HG03565 (cell line): ENCODE results near the gene EPAS1.

Experiments
- ATAC-seq: cut with Tn5 transposase; IDR thresholded peaks from one replicate; pipeline ENCODE4 v1.9.1; 2021; ENCODE audit warnings: mild to moderate bottlenecking, moderate library complexity; ENCODE audit not compliant: unreplicated experiment

Gene EPAS1

GRCh38 chr2:46273225-46273863 is 23.9 kb upstream of the EPAS1 start:
- ATAC-seq = no peak

GRCh38 chr2:46273919-46274318 is 23.3 kb upstream of the EPAS1 start:
- no peak for ATAC-seq

DNA sequence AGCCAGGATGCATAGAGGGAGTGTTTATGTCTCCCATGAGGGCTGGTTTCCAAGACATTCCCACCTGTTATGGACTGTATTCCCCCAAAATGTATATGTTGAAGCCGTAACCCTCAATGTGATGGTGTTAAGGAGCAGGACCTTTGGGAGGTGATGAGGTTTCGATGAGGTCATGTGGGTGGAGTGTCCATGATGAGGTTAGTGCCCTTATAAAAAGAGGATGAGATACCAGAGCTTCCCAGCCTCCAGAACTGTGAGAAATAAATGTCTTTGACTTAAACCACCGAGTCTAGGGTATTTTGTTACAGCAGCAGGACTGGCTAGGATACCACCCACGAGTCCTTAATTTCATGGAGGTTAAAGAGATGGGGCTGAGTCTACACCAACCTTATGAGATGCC is 22.6 kb upstream of the EPAS1 start:
- ATAC-seq = no peak

GRCh38 chr2:46275995-46276394 is 21.2 kb upstream of the EPAS1 start:
- ATAC-seq = no peak

DNA sequence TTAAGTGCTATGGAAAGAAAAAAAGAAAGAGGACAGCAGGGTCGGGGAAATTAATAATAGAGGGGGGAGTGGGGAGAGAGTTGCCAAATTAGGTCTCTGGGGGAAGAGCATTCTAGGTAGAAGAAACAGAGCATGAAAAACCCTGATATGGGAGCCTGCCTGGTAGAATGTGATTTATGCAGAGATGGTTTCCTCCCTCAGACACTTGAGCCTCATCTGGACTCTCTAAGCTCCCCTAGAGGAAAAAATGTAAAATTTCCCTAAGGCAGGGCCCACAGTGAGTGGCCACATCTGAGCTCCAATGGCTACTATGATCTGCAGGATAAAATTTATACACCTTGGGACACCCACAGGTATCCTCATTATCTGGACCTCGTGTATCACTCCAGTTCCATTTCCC is 20.6 kb upstream of the EPAS1 start:
- no peak for ATAC-seq

DNA sequence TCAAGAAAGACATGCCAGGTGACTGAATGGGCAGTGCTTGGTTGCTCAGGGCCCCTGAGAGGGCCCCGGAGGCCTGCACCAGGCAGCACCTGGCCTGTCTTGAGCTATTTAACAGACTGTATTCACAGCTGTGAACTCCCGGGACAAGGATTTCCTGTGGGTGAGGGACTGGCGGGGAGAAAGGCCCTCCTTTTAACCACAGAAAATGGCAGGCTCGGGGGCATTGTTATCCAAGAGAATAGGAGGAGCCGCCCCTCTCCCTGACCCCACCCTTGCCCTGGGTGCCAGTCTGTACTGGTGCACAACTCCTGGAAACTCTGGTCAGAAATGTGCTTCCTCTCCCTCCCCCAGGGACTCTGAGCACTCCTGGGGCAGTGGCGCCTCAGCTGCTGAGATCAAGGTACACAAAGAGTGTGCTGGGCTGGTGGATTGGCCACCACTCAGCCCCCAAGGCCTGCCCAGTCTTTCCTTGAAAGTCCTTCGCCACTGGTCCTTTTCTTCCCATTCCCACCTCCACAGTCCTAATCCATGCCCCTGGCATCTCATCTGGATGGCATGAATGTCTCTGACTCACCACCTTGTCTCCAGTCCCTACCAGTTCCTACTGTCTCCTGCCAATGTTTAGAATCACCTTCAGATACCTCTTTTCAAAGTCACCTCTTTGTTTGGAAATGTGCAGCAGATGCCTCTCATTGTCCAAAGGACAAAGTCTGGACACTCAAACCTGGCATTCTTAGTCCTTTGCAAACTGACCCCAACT is 19.6 kb upstream of the EPAS1 start:
- no peak for ATAC-seq

DNA sequence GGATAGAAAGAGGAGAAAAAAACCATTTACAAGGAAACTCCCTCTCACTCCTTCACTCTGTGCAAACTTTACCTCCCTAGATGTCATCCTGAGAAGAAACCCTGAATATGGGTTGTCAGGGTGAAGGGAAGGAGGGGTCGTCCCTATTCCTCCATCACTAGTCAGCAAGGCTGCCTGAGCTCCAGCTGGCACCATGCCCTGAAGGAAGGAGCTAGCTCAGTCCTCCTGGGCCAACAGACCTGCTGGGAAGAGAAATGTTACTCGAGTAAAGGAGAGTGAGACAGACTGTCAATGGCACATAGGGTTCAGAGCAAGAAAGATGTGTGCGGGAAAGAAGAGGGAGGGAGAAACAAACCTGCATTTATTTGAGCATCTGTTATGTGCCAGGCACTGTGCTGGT is 18.3 kb upstream of the EPAS1 start:
- ATAC-seq = no peak

DNA sequence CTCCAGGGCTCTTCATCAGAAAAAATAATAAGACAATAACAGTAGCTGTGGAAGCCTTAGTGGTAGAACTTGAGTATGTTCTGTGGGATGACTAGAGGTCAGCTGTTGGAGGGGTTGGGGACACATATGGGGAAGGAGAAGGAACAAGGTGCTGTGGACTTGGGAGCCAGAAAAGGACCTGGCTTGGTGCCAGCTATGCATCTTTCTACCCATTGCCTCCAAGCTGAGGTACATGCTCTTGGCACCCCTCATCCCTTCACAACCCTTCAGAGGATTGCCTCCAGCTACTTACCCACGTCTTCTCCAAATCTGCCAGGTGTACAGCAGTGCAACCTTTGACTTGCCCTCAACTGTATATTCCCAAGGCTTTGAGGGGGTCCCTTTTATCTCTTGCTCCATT is 15.3 kb upstream of the EPAS1 start:
- ATAC-seq = no peak

- ATAC-seq = no peak
Measured at GRCh38 chr2:46283693-46284092, 13.5 kb upstream of the EPAS1 start.

- no peak for ATAC-seq
Measured at GRCh38 chr2:46284260-46284659, 12.9 kb upstream of the EPAS1 start.

DNA sequence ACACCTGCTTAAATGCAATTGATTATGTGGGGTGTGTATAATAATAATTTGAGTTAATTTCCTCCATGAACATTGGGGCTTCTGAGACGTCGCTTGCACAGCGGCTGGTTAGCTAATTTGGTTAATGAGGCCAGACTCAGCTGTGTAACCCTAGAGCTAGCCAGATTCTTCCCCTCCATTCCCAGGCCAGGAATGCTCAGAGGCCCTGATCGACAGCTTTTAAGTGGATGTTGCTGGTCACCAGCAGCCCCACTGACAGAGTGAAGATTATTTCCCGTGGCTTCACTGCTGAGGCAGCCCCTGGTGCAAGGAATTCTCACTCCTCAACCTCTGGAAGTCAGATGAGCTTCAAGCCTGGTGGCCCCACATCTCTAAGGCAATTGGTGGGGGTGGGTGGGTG is 12.4 kb upstream of the EPAS1 start:
- no peak for ATAC-seq

GRCh38 chr2:46286715-46287114 is 10.5 kb upstream of the EPAS1 start:
- ATAC-seq = no peak

DNA sequence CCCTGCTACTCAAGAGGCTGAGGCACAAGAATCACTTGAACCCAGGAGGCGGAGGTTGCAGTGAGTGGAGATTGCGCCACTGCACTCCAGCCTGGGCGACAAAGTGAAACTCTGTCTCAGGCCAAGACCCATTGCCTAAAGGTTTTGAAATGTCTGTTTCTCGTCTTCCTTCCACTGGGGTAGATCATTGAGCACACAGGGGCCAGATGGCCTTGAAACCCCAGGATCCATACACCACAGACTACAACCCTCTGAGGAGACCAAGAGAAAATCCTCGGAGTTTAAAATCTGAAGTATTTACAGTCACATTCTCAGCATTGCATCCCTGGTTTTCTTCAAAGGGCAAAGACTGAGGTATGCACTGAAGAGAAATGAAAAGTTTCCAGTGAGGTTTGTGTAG is 7.1 kb upstream of the EPAS1 start:
- no peak for ATAC-seq

- ATAC-seq = no peak
Measured at GRCh38 chr2:46293466-46293865, 3.7 kb upstream of the EPAS1 start.

GRCh38 chr2:46294176-46294836 is 2.9 kb upstream of the EPAS1 start:
- no peak for ATAC-seq

- no peak for ATAC-seq
Measured at GRCh38 chr2:46296216-46296839, 879 bp upstream of the EPAS1 start.

- ATAC-seq = no peak
Measured at GRCh38 chr2:46297546-46298271, 502 bp downstream of the EPAS1 start.

DNA sequence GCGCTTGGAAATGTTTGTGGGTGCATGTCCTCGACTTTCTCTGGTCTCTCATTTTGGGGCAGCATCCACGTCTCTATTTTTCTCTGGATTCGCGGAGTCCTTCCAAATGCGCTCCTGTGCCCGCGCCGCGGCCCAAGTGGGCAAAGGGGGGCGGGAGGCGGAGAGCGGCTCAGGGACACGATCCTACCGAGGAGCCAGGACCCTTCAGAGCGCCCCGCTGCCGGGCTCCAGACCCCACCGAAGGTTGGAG is 990 bp downstream of the EPAS1 start:
- no peak for ATAC-seq

GRCh38 chr2:46298522-46299353 is 1.5 kb downstream of the EPAS1 start:
- ATAC-seq = no peak
